ENCODE results near the gene AKAP7. TPM values are rescaled to one million over a fixed set of nuclear protein-coding genes. Genes with fewer than 3 reads are reported as not detected.

AKAP7 gene
- total RNA-seq, 1 donor from 2014 or later, result 4.6 TPM

DNA sequence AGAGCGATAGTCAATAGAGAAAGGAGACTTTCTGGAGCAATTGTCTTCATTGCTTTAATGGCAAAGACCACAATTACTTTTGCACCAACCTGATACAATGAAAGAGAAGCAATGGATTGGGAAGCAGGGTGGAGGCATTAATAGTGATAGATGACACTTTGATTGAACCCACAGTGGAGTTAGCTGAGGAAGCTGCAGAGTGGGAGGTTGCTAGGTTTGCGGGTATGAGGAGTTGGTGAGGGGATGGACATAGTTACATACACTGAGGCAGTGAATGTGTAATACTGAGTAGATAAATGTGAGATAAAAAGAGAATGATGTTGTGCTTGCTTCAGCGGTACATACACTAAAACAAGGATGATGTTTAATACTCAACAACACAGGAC lies 91.9 kb downstream of the AKAP7 start:
- no peaks in the 10 kb centered on the region for H3K9me3 Mint-ChIP-seq (ENCODE audit: unreplicated experiment)
- H3K36me3 ChIP-seq (ENCODE audit: insufficient read depth, low read length), result no peaks in the 10 kb centered on the region
- no peaks in the 10 kb centered on the region for H3K9me3 ChIP-seq (ENCODE audit: insufficient read depth, low read depth, low read length)
- H3K36me3 Mint-ChIP-seq (ENCODE audit: low read depth, unreplicated experiment), result no peaks in the 10 kb centered on the region
- no peak overlapping the region for H3K9ac ChIP-seq (ENCODE audit: low read length)
- H3K4me3 Mint-ChIP-seq (ENCODE audit: unreplicated experiment), result no peak overlapping the region
- H3K27me3 Mint-ChIP-seq (ENCODE audit: low read depth, unreplicated experiment), result no peaks in the 10 kb centered on the region
- H2AFZ ChIP-seq (ENCODE audit: low read depth, low read length), result no peak overlapping the region
- no peaks in the 10 kb centered on the region for H3K4me1 Mint-ChIP-seq (ENCODE audit: low read depth, unreplicated experiment)
- no peak for FAIRE-seq
- H4K20me1 ChIP-seq (ENCODE audit: insufficient read depth, low read length), result no peaks in the 10 kb centered on the region
- H3K27ac ChIP-seq (ENCODE audit: low read depth, low read length), result no peak overlapping the region
- no peaks in the 10 kb centered on the region for H3K4me1 ChIP-seq (ENCODE audit: insufficient read depth, low read length)
- H3K4me2 ChIP-seq (ENCODE audit: low read length), result no peak overlapping the region
- no peak overlapping the region for H3K27ac Mint-ChIP-seq (ENCODE audit: unreplicated experiment)
- H3K79me2 ChIP-seq (ENCODE audit: insufficient read depth, low read length), result no peaks in the 10 kb centered on the region
- TF ChIP-seq, protein P1, sequence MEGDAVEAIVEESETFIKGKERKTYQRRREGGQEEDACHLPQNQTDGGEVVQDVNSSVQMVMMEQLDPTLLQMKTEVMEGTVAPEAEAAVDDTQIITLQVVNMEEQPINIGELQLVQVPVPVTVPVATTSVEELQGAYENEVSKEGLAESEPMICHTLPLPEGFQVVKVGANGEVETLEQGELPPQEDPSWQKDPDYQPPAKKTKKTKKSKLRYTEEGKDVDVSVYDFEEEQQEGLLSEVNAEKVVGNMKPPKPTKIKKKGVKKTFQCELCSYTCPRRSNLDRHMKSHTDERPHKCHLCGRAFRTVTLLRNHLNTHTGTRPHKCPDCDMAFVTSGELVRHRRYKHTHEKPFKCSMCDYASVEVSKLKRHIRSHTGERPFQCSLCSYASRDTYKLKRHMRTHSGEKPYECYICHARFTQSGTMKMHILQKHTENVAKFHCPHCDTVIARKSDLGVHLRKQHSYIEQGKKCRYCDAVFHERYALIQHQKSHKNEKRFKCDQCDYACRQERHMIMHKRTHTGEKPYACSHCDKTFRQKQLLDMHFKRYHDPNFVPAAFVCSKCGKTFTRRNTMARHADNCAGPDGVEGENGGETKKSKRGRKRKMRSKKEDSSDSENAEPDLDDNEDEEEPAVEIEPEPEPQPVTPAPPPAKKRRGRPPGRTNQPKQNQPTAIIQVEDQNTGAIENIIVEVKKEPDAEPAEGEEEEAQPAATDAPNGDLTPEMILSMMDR (IDR thresholded peaks at IDR 0.05; ENCODE audit: insufficient read depth, low read depth, low read length), result no peak
- DNase-seq (ENCODE audit: low read depth), result no peak
- H3K27me3 ChIP-seq (ENCODE audit: insufficient read depth, low read length), result no peaks in the 10 kb centered on the region
- no peak overlapping the region for H3K4me3 ChIP-seq (ENCODE audit: insufficient read depth, low read depth, low read length)

DNA sequence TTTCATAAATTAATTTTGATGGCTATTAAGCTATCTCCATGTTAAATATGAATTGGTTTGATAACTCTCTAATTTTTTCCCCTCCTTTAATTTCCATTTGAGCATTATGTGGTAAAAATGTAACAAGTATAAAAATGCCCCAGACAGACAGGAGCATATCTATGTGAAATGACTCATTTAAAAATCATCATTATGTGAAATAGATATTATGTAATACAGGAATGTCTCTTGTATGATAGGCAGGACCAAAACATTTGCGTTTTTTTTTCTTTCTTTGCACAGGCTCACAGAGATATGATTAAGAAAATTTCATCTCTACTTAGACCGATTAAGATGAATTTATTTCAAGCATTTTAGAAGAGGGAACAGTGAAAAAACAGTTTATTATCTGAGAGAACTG lies 95.8 kb downstream of the AKAP7 start:
- Mint-ChIP-seq H3K27ac (ENCODE audit: unreplicated experiment) (no peak overlapping the region), H3K36me3 (ENCODE audit: low read depth, unreplicated experiment) (no peaks in the 10 kb centered on the region), H3K4me3 (ENCODE audit: unreplicated experiment) (no peak overlapping the region), H3K9me3 (ENCODE audit: unreplicated experiment) (no peaks in the 10 kb centered on the region), H3K4me1 (ENCODE audit: low read depth, unreplicated experiment) (no peaks in the 10 kb centered on the region), H3K27me3 (ENCODE audit: low read depth, unreplicated experiment) (no peaks in the 10 kb centered on the region)
- no peak overlapping the region for H3K4me3 ChIP-seq (ENCODE audit: insufficient read depth, low read depth, low read length)
- no peak overlapping the region for H2AFZ ChIP-seq (ENCODE audit: low read depth, low read length)
- H4K20me1 ChIP-seq (ENCODE audit: insufficient read depth, low read length), result no peaks in the 10 kb centered on the region
- no peak overlapping the region for H3K9ac ChIP-seq (ENCODE audit: low read length)
- no peaks in the 10 kb centered on the region for H3K27me3 ChIP-seq (ENCODE audit: insufficient read depth, low read length)
- H3K4me2 ChIP-seq (ENCODE audit: low read length), result no peak overlapping the region
- DNase-seq (ENCODE audit: low read depth), result no peak
- no peaks in the 10 kb centered on the region for H3K9me3 ChIP-seq (ENCODE audit: insufficient read depth, low read depth, low read length)
- H3K79me2 ChIP-seq (ENCODE audit: insufficient read depth, low read length), result no peaks in the 10 kb centered on the region
- H3K4me1 ChIP-seq (ENCODE audit: insufficient read depth, low read length), result no peaks in the 10 kb centered on the region
- TF ChIP-seq, protein P1 (IDR thresholded peaks at IDR 0.05; ENCODE audit: insufficient read depth, low read depth, low read length), result no peak
- no peak for TF ChIP-seq EZH2 (IDR thresholded peaks at IDR 0.05; ENCODE audit: insufficient read depth, low read length)
- no peak overlapping the region for H3K27ac ChIP-seq (ENCODE audit: low read depth, low read length)
- FAIRE-seq, result no peak
- H3K36me3 ChIP-seq (ENCODE audit: insufficient read depth, low read length), result no peaks in the 10 kb centered on the region

DNA sequence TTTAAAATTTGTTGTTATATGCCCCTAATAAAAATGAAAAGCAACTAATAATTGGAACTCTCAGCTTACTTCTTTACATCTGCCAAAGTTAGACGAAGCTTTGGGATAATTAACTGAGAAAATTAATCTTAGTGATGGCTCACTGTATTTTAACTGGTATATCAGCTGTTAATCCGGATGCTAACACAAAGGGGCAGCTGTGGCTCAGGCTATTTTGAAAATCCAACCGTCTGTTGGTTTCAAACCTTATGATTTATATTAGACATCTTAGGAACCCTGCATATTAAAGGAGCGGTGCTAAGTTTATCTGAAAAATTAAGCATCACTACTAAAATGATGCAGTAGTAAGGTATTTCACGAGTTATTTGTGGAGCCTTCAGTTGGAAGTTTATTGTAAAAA lies 96.6 kb downstream of the AKAP7 start:
- no peak for DNase-seq (ENCODE audit: low read depth)
- peaks cover 2% of the 10 kb centered on the region for H3K36me3 Mint-ChIP-seq (ENCODE audit: low read depth, unreplicated experiment)
- H3K27me3 Mint-ChIP-seq (ENCODE audit: low read depth, unreplicated experiment), result no peaks in the 10 kb centered on the region
- Histone ChIP-seq H3K4me3 (ENCODE audit: insufficient read depth, low read depth, low read length) (no peak overlapping the region), H2AFZ (ENCODE audit: low read depth, low read length) (no peak overlapping the region), H3K27me3 (ENCODE audit: insufficient read depth, low read length) (no peaks in the 10 kb centered on the region), H3K4me1 (ENCODE audit: insufficient read depth, low read length) (no peaks in the 10 kb centered on the region), H3K9me3 (ENCODE audit: insufficient read depth, low read depth, low read length) (no peaks in the 10 kb centered on the region), H3K27ac (ENCODE audit: low read depth, low read length) (no peak overlapping the region), H4K20me1 (ENCODE audit: insufficient read depth, low read length) (no peaks in the 10 kb centered on the region), H3K79me2 (ENCODE audit: insufficient read depth, low read length) (no peaks in the 10 kb centered on the region), H3K9ac (ENCODE audit: low read length) (no peak overlapping the region), H3K4me2 (ENCODE audit: low read length) (no peak overlapping the region), H3K36me3 (ENCODE audit: insufficient read depth, low read length) (no peaks in the 10 kb centered on the region)
- no peak overlapping the region for H3K4me3 Mint-ChIP-seq (ENCODE audit: unreplicated experiment)
- H3K4me1 Mint-ChIP-seq (ENCODE audit: low read depth, unreplicated experiment), result no peaks in the 10 kb centered on the region
- H3K27ac Mint-ChIP-seq (ENCODE audit: unreplicated experiment), result no peak overlapping the region
- H3K9me3 Mint-ChIP-seq (ENCODE audit: unreplicated experiment), result peaks cover 3% of the 10 kb centered on the region
- no peak for TF ChIP-seq EZH2 (IDR thresholded peaks at IDR 0.05; ENCODE audit: insufficient read depth, low read length)
- TF ChIP-seq, protein P1 (IDR thresholded peaks at IDR 0.05; ENCODE audit: insufficient read depth, low read depth, low read length), result no peak
- no peak for FAIRE-seq
